Fibroblast of mammary gland (primary cell): Measurements from ENCODE around the gene FYTTD1.

Experiments
- DNase-seq: peaks from one replicate; pipeline ENCODE4 v3.0.0-alpha.2; 2010; ENCODE audit warnings: low read depth
- H3K4me3 ChIP-seq: 2 replicates; pipeline ENCODE4 v1.5.1; 2011; ENCODE audit warnings: low read depth, mild to moderate bottlenecking, low read length, moderate library complexity; ENCODE audit not compliant: control insufficient read depth
- TF ChIP-seq, protein P1 (sequence below): conservative IDR thresholded peaks from 2 replicates; pipeline ENCODE4 v1.5.1; 2011; ENCODE audit warnings: low read depth, low read length, inconsistent platforms; ENCODE audit not compliant: control insufficient read depth, insufficient read depth

Gene FYTTD1

DNA sequence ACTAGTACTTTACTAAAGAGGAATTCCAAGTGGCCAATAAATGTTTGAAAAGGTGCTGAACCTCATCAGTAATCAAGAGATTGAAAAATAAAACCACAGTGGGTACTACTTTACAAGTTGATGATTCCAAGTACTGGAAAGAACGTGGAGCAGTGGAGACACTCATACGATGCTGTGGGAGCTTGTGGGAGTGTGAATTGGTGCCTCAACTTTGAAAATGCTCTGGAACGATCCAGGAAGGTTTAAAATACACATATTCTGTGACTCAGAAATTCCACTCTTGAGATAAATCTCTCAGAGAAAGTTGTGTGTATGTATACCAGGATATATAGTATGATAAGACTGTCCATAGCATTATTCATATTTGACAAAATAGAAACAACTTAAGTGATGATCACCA, 50.7 kb downstream of the FYTTD1 start:
- TF ChIP-seq, protein P1, sequence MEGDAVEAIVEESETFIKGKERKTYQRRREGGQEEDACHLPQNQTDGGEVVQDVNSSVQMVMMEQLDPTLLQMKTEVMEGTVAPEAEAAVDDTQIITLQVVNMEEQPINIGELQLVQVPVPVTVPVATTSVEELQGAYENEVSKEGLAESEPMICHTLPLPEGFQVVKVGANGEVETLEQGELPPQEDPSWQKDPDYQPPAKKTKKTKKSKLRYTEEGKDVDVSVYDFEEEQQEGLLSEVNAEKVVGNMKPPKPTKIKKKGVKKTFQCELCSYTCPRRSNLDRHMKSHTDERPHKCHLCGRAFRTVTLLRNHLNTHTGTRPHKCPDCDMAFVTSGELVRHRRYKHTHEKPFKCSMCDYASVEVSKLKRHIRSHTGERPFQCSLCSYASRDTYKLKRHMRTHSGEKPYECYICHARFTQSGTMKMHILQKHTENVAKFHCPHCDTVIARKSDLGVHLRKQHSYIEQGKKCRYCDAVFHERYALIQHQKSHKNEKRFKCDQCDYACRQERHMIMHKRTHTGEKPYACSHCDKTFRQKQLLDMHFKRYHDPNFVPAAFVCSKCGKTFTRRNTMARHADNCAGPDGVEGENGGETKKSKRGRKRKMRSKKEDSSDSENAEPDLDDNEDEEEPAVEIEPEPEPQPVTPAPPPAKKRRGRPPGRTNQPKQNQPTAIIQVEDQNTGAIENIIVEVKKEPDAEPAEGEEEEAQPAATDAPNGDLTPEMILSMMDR = no peak
- DNase-seq = no peak
- H3K4me3 ChIP-seq = no peak overlapping the region

DNA sequence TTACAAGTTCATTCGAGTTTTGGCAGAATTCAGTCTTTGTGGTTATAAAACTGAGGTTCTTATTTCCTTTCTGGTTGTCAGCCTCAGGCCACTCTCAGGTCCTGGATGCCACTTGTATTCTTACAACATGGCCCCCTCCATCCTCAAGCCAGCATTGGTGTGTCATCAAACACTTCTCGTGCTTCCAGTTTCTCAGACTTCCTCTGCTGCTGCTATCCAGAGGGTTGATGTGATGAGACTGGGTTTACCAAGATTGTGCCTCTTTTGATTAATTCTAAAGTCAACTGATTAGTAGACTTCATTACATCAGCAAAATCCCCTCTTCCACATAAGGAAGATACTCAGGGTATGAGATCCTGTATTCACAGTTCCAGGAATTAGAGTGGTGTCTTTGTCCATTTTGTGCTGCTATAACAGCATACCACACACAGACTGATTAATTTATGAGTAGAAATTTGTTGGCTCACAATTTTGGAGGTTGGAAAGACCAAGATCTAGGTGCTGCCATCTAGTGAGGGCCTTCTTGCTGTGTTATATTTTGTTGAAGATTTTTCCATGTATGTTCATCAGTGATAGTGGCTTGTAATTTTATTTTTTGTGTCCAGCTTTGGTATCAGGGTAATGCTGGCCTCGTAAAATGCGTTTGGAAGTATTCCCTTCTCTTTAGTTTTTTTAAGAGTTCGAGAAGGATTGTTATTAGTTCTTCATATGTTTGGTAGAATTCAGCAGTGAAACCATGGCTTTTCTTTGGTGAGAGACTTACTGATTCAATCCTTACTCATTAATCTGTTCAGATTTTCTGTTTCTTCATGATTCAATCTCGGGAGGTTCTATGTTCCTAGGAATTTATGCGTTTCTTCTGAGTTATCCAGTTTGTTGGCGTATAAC, 52.5 kb downstream of the FYTTD1 start:
- H3K4me3 ChIP-seq = no peak overlapping the region
- peak; percentile 53 for DNase-seq
- TF ChIP-seq, protein P1 = peak; percentile 51

DNA sequence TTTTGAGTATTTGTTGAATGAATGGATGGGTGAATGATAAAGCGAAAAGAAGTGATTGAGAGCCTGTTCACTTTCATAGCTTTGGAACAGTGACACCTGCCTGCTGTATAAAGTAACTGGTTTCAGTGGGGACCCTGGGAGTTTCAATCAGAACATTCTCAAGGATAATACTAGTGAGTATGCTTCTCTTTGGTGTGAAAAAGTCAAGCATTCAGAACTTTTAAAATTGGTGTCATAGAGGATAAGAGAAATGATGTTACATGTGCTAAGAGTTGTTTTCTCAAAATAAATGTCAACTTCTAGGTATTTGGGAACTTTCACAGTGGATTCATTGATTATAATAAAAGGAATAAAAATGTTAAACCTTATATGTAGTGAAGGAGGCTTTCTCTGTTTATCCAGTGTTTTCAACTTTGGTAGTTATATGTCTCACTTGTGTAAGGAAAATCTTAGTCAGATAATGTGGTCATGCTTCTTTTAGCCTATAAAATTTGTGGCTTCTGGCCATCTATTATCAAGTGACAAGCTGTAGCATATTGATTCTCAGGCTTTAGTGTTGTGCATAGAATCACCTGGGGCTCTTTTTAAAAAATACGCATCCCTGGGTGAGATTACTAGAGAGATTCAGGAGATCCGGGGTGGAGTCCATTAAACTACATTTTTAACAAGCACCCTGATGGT, 53.2 kb downstream of the FYTTD1 start:
- TF ChIP-seq, protein P1 = peak; percentile 22
- no peak overlapping the region for H3K4me3 ChIP-seq
- DNase-seq = no peak

DNA sequence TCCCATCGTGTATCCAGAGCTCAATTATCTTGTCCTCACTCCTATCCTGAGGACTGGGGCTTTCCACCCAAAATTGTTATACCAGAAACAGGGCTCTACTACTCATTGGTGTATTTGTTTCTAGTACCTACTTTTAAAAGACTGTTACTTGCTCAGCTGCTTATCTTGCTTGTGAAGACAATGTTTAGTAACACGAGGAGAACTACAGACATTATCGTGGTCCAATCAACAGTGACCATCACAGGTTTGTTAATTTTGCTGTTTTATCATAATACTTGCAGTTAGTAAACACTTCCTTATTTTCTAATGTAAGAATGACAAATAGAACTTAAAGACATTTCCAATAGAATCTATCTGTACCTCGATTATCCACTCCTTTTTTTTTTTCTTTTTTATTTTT, 54.8 kb downstream of the FYTTD1 start:
- no peak for DNase-seq
- TF ChIP-seq, protein P1 = no peak
- no peak overlapping the region for H3K4me3 ChIP-seq

DNA sequence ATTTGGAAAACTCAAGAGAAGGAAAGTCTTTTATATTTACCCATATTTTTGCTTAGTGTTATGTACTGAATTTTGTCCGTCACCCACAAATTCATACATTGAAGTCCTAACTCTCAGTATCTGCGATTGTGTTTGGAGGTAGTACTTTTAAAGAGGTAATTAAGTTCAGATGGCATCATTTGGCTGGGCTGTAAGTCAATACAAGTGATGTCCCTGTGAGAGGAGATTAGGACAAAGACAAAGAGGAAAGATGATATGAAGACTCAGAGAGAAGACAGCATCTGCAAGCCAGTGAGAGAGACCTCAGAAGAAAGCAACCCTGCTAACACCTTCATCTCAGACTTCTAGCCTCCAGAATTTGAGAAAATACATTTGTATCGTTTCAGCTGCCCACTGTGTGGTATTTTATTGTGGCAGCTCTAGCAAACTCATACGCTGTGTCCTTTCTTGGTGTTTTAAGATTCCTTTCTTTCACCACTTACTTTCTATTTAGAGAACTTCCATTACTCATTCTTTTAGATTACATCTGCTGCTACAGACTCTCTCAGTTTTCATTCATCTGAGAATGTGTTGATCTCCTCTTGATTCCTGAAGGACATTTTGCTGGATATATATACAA, 58.4 kb downstream of the FYTTD1 start:
- no peak for DNase-seq
- TF ChIP-seq, protein P1 = no peak
- no peak overlapping the region for H3K4me3 ChIP-seq

DNA sequence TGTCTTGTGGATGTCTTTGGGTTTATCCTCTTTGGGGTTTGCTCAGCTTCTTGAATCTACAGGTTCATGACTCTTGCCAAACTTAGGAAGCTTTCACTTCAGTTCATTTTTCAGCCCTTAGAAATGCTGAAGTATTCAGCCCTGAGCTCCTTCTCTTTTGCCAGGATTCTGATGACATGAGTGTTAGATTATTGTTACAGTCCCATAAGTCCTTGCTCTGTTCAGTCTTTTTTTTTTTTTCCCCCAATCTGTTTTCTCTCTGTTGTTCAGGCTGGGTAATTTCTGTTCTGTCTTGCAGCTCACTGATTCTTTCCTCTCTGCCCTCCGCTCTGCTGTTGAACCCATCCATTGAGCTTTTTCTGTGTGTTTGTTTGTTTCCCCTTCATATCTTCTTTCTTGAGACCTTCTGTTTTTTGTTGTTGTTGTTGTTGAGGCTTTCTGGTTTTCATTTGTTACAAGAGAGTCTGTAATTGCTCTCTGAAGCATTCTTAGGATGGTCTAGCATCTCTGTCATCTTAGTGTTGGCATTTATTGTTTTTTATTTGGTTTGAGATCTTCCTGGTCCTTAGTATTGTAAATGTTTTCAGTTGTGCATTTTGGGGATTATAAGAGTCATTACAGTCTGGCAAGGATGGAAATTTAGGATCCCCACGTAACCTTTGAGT, 59.8 kb downstream of the FYTTD1 start:
- no peak overlapping the region for H3K4me3 ChIP-seq
- TF ChIP-seq, protein P1 = no peak
- peak; percentile 79 for DNase-seq
